ENCODE data around the gene ZIC5. TPM values are rescaled to one million over a fixed set of nuclear protein-coding genes. Genes with fewer than 3 reads are reported as not detected.

The ZIC5 gene
- total and polyA plus RNA-seq, 2 donors (not counting 1 experiment from before 2014, with no cell fraction given) = not detected

DNA sequence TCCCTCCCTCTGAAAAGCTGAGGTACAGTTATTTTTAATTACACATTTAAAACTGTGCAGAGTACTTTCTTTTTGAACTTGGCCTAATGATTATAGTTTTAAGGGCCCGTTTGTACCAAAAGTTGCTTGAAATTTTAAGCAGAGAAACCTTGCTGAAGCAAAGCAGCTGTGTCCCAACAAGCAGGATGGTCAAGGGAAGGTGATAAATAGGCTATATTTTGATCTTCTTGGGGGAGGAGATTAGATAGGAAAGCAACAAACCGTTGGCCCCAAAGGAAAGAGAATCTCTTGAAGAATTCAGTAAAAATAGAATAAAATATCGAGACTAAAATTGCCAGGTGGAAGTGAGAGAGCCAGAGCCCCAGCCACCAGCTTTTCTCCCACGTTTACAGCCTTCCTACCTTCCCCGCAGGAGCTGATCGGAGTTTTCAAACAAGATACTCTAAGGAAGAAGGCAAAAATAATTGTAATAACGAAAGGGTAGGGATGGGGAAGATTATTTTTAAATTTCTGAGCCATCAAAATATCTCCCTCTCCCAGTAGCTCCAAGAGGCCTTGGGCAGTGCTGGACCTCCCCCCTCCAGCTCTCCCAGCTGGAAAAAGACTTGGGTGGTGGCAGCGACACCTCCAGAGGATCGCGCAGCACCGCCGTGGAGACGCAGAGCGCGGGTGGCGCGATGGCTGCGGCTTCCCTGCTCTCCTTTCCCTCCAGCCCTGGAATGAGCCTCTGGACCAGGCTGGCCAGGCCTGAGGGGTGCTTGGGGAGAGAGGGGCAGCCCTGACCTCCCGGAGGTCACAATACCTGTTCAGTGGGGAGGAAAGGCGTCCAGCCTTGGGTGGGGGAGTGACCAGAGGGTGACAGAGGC lies 15.8 kb upstream of the ZIC5 start:
- no peaks in the 10 kb centered on the region for H3K36me3 ChIP-seq (ENCODE audit: control insufficient read depth, insufficient read depth, low read length)
- H3K79me2 ChIP-seq (ENCODE audit: control insufficient read depth, insufficient read depth, low read length) = no peaks in the 10 kb centered on the region
- H3K27me3 ChIP-seq (ENCODE audit: control insufficient read depth, insufficient read depth, low read length) = peaks cover 92% of the 10 kb centered on the region
- no peak overlapping the region for H3K9ac ChIP-seq (ENCODE audit: insufficient read depth, low read length)
- no peak for DNase-seq (ENCODE audit: low read depth in 2 of 2)
- no peak overlapping the region for H3K4me3 ChIP-seq (replicated peaks in 1 of 4; ENCODE audit: control extremely low read depth in 1 of 4, insufficient read depth in 1 of 4, low read depth in 3 of 4, low read length in 4 of 4)
- H4K20me1 ChIP-seq (ENCODE audit: control insufficient read depth, extremely low read depth, insufficient read depth, low read length) = no peaks in the 10 kb centered on the region
- H3K9me3 ChIP-seq (ENCODE audit: control insufficient read depth, insufficient read depth, low read depth, low read length) = no peaks in the 10 kb centered on the region
- H3K4me2 ChIP-seq (ENCODE audit: extremely low read depth, insufficient read depth, low read length) = no peak overlapping the region
- no peaks in the 10 kb centered on the region for H3K4me1 ChIP-seq (ENCODE audit: control insufficient read depth, extremely low read depth, insufficient read depth, low read length)
- no peak overlapping the region for H2AFZ ChIP-seq (ENCODE audit: low read length)
- TF ChIP-seq EZH2 (IDR thresholded peaks at IDR 0.05; ENCODE audit: low read length, missing control alignments) (peak; percentile 72), CTCF (conservative IDR thresholded peaks at IDR 0.05 in 1 of 2, IDR thresholded peaks at IDR 0.05 in 1 of 2; ENCODE audit: low read depth in 1 of 2, low read length in 2 of 2) (no peak)
- H3K27ac ChIP-seq (ENCODE audit: insufficient read depth, low read length) = no peak overlapping the region

DNA sequence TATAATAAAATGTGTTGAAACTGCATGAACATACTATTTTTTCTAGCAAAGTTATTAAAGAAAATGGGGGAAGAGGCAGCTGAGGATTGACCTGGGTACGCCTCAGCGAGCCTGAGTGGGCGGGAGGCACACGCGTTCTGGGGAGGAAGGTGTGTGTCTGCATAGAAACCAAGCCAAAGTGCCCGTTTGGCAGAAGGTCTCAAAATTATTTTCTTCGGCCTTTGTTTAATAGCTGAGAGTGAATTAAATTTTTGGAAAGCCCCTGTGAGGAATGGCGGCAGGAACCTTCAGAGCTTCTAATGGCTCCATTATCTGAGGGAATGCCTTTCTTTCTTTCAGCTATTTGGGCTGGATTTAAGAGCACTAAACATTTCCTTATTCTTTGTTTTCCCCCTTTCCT lies 15.2 kb upstream of the ZIC5 start:
- Histone ChIP-seq H3K27me3 (ENCODE audit: control insufficient read depth, insufficient read depth, low read length) (peaks cover 91% of the 10 kb centered on the region), H3K36me3 (ENCODE audit: control insufficient read depth, insufficient read depth, low read length) (no peaks in the 10 kb centered on the region), H3K9ac (ENCODE audit: insufficient read depth, low read length) (no peak overlapping the region), H4K20me1 (ENCODE audit: control insufficient read depth, extremely low read depth, insufficient read depth, low read length) (no peaks in the 10 kb centered on the region), H2AFZ (ENCODE audit: low read length) (no peak overlapping the region), H3K4me2 (ENCODE audit: extremely low read depth, insufficient read depth, low read length) (no peak overlapping the region), H3K4me1 (ENCODE audit: control insufficient read depth, extremely low read depth, insufficient read depth, low read length) (no peaks in the 10 kb centered on the region), H3K79me2 (ENCODE audit: control insufficient read depth, insufficient read depth, low read length) (no peaks in the 10 kb centered on the region), H3K4me3 (replicated peaks in 1 of 4; ENCODE audit: control extremely low read depth in 1 of 4, insufficient read depth in 1 of 4, low read depth in 3 of 4, low read length in 4 of 4) (no peak overlapping the region), H3K9me3 (ENCODE audit: control insufficient read depth, insufficient read depth, low read depth, low read length) (no peaks in the 10 kb centered on the region), H3K27ac (ENCODE audit: insufficient read depth, low read length) (no peak overlapping the region)
- TF ChIP-seq CTCF (conservative IDR thresholded peaks at IDR 0.05 in 1 of 2, IDR thresholded peaks at IDR 0.05 in 1 of 2; ENCODE audit: low read depth in 1 of 2, low read length in 2 of 2) = no peak
- TF ChIP-seq EZH2 (IDR thresholded peaks at IDR 0.05; ENCODE audit: low read length, missing control alignments) = no peak
- DNase-seq (ENCODE audit: low read depth in 2 of 2) = no peak

DNA sequence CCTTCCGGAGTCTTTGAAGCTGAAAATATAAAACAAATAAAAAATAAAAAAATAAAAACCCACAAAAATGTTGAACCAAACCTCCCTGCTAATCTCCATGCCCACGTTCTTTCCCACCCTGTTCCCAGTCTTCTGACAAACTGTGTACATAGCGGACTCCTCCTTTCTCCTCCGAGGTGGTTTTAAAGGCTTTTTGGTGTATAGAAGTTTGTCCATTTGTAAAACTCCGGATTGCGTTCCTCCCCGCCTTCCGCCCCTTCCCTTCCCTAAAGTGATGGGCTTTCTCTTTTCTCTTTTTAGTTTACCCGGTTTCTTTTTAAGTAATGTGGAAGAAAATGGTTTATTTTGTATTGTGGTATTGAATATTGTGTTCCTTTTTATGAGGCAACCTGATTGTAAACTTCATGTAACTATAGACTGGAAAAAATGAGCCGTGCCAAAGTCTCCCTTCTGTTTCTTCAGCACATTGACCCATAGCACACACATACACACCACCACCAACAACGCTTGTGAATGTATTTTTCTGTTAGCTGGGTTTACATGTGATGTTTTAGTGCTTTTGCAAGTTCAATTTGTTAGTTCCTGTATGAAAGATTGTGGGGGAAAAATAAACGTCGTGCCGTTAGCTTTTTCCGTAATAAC lies 14.4 kb upstream of the ZIC5 start:
- Histone ChIP-seq H4K20me1 (ENCODE audit: control insufficient read depth, extremely low read depth, insufficient read depth, low read length) (no peaks in the 10 kb centered on the region), H3K27me3 (ENCODE audit: control insufficient read depth, insufficient read depth, low read length) (peaks cover 84% of the 10 kb centered on the region), H3K9me3 (ENCODE audit: control insufficient read depth, insufficient read depth, low read depth, low read length) (no peaks in the 10 kb centered on the region), H3K9ac (ENCODE audit: insufficient read depth, low read length) (no peak overlapping the region), H2AFZ (ENCODE audit: low read length) (no peak overlapping the region), H3K4me3 (replicated peaks in 1 of 4; ENCODE audit: control extremely low read depth in 1 of 4, insufficient read depth in 1 of 4, low read depth in 3 of 4, low read length in 4 of 4) (no peak overlapping the region), H3K27ac (ENCODE audit: insufficient read depth, low read length) (no peak overlapping the region), H3K36me3 (ENCODE audit: control insufficient read depth, insufficient read depth, low read length) (no peaks in the 10 kb centered on the region), H3K79me2 (ENCODE audit: control insufficient read depth, insufficient read depth, low read length) (no peaks in the 10 kb centered on the region), H3K4me1 (ENCODE audit: control insufficient read depth, extremely low read depth, insufficient read depth, low read length) (no peaks in the 10 kb centered on the region), H3K4me2 (ENCODE audit: extremely low read depth, insufficient read depth, low read length) (no peak overlapping the region)
- TF ChIP-seq CTCF (conservative IDR thresholded peaks at IDR 0.05 in 1 of 2, IDR thresholded peaks at IDR 0.05 in 1 of 2; ENCODE audit: low read depth in 1 of 2, low read length in 2 of 2) = no peak
- TF ChIP-seq EZH2 (IDR thresholded peaks at IDR 0.05; ENCODE audit: low read length, missing control alignments) = peak; percentile 78
- no peak for DNase-seq (ENCODE audit: low read depth in 2 of 2)
